OCI-LY1 (cell line): Measurements from ENCODE around the gene KRT4.

Source experiments
- CTCF ChIP-seq: fragments of 200-600 bp; sonication (generic), shearing (Covaris generic); IDR thresholded peaks from 2 replicates; pipeline ENCODE4 v1.5.1; 2017; ENCODE audit warnings: mild to moderate bottlenecking, antibody characterized with exemption, low read length, moderate library complexity, mixed read lengths
- EZH2 ChIP-seq: fragments of 200-600 bp; sonication (generic), shearing (Covaris generic); IDR thresholded peaks from 2 replicates; pipeline ENCODE4 v1.8.0; 2017; ENCODE audit warnings: borderline replicate concordance, mixed run types, mild to moderate bottlenecking, antibody characterized with exemption, low read length, moderate library complexity, mixed read lengths

GRCh38 chr12:52818887-52819420 lies 5.0 kb upstream of the KRT4 start:
- no peak for TF ChIP-seq CTCF
- no peak for TF ChIP-seq EZH2
